ENCODE measurements around the gene VSIR. TPM values are rescaled to one million over a fixed set of nuclear protein-coding genes. Genes with fewer than 3 reads are reported as not detected.

VSIR gene
- total RNA-seq, 2 experiments from 2014 or later, result 112 TPM

GRCh38 chr10:71776481-71776925, 3.2 kb upstream of the VSIR start:
- H3K4me3 Mint-ChIP-seq, result no peak overlapping the region
- peaks cover 41% of the 10 kb centered on the region for H3K4me1 Mint-ChIP-seq (ENCODE audit: low read depth)
- no peak overlapping the region for H3K27ac Mint-ChIP-seq
- no peaks in the 10 kb centered on the region for H3K27me3 Mint-ChIP-seq
- no peak for DNase-seq
- CTCF ChIA-PET, result interaction anchor here (0.9 to 6.6 kb wide), 8 partner anchors 10 to 392 kb away, joined by 3 to 118 read pairs (median 14); no protein-coding TSS in a partner anchor
- intact Hi-C loops (cut with micrococcal nuclease), result no loop called here
- peaks cover 11% of the 10 kb centered on the region for H3K36me3 Mint-ChIP-seq
- peaks cover 4% of the 10 kb centered on the region for H3K9me3 Mint-ChIP-seq
- POLR2A ChIA-PET, result no interaction called here

DNA sequence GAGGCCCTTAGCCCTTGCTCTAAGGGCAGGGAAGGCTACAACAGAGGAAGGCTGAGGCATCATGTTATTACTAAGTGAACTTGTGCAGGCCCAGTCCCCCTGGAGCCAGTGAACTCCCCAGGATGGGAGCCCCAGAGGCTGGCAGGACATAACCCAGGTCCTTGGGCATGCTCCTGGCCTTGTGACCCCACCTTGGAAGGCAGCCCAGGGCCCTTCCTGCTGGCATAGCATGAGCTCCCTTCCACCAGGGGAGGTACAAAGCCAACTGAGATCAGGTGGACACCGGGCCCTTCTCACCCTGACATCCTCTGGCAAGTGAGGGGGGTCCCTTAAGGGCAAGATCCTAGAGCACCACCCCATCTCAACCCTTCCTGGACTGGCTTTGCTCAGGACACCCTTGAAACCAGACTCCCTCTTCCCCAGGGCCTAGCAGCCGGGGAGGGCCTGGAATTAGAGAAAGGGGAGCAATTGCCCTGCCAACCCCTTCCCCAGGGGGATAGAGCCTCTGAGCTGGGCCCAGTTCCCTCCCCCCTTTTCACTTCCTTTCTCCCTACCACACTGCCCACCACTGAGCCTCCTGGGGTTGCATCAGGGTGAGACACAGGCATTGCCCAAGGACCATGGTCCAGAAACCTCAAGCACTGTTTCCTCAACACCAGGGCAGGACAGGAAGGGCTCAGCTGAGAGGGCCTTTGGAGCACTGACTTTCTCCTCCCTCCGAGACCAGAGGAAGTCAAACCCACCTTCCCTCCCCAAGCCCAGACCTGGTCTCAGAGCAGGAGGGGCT, 1.8 kb upstream of the VSIR start:
- Mint-ChIP-seq H3K27me3 (no peaks in the 10 kb centered on the region), H3K4me1 (ENCODE audit: low read depth) (peaks cover 53% of the 10 kb centered on the region), H3K4me3 (peak overlapping the region; percentile 92), H3K9me3 (peaks cover 4% of the 10 kb centered on the region), H3K27ac (peak overlapping the region; percentile 91), H3K36me3 (peaks cover 18% of the 10 kb centered on the region)
- DNase-seq, result no peak
- ChIA-PET CTCF (interaction anchor here (1.2 to 6.6 kb wide), 11 partner anchors 10 to 391 kb away, joined by 3 to 118 read pairs (median 23); no protein-coding TSS in a partner anchor), POLR2A (interaction anchor here (0.6 to 11.1 kb wide), 4 partner anchors 18 to 97 kb away, joined by 3 to 108 read pairs (median 28); no protein-coding TSS in a partner anchor)
- intact Hi-C loops (cut with micrococcal nuclease), result loop anchor here (5.0 kb wide), 1 partner anchor 63 kb away; no protein-coding TSS in a partner anchor

DNA sequence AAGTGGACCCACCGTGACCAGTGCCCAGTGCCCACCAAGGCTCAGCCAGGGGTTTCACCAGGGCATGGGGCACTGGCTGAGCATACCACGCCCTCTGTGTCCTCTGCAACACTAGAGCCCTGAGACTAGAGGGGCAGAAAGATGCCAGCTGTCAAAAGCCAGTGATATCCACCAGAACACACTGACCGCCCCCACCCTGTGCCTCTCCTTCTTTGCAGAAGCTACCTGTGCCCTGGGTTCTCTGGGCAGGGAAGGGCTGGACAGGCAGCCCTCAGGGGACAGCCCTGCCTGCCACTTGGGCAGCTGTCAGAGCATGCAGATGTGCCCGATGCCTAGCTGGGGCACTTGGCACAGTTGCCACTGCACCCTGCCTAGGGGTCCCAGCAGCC, 494 bp downstream of the VSIR start:
- peaks cover 35% of the 10 kb centered on the region for H3K36me3 Mint-ChIP-seq

GRCh38 chr10:71771821-71772617, 1.3 kb downstream of the VSIR start:
- POLR2A ChIA-PET, result interaction anchor here (0.7 to 11.1 kb wide), 8 partner anchors 9 to 453 kb away, joined by 3 to 108 read pairs (median 6); partner anchors contain the start of gene SLC29A3
- Mint-ChIP-seq H3K36me3 (peaks cover 41% of the 10 kb centered on the region), H3K9me3 (no peaks in the 10 kb centered on the region), H3K27ac (peak overlapping the region; percentile 99), H3K27me3 (no peaks in the 10 kb centered on the region), H3K4me1 (ENCODE audit: low read depth) (peaks cover 80% of the 10 kb centered on the region), H3K4me3 (peak overlapping the region; percentile 92)
- intact Hi-C loops (cut with micrococcal nuclease), result loop anchor here (2.0 to 5.0 kb wide), 3 partner anchors 60 to 79 kb away; partner anchors contain the start of gene PSAP
- DNase-seq, result peak; percentile 72
- CTCF ChIA-PET, result interaction anchor here (0.6 to 6.6 kb wide), 12 partner anchors 15 to 388 kb away, joined by 3 to 118 read pairs (median 22); no protein-coding TSS in a partner anchor

More for the DNA sequence above, 494 bp downstream of the VSIR start:
- Mint-ChIP-seq H3K4me1 (ENCODE audit: low read depth) (peaks cover 72% of the 10 kb centered on the region), H3K27me3 (no peaks in the 10 kb centered on the region), H3K27ac (peak overlapping the region; percentile 99), H3K9me3 (peaks cover 4% of the 10 kb centered on the region), H3K4me3 (peak overlapping the region; percentile 92)
- DNase-seq, result no peak
- intact Hi-C loops (cut with micrococcal nuclease), result loop anchor here (2.0 to 5.0 kb wide), 3 partner anchors 61 to 78 kb away; partner anchors contain the start of gene PSAP
- ChIA-PET CTCF (interaction anchor here (0.7 to 6.6 kb wide), 19 partner anchors 8 to 454 kb away, joined by 3 to 118 read pairs (median 15); partner anchors contain the start of gene SLC29A3), POLR2A (interaction anchor here (0.7 to 11.1 kb wide), 16 partner anchors 8 to 454 kb away, joined by 3 to 108 read pairs (median 4); partner anchors contain the start of genes PSAP and SLC29A3)

GRCh38 chr10:71771204-71771603, 2.1 kb downstream of the VSIR start:
- peaks cover 80% of the 10 kb centered on the region for H3K4me1 Mint-ChIP-seq (ENCODE audit: low read depth)
- peaks cover 47% of the 10 kb centered on the region for H3K36me3 Mint-ChIP-seq
- no peaks in the 10 kb centered on the region for H3K27me3 Mint-ChIP-seq
- CTCF ChIA-PET, result interaction anchor here (1.3 to 6.6 kb wide), 6 partner anchors 14 to 75 kb away, joined by 3 to 118 read pairs (median 26); no protein-coding TSS in a partner anchor
- DNase-seq, result no peak
- H3K4me3 Mint-ChIP-seq, result peak overlapping the region; percentile 92
- no peaks in the 10 kb centered on the region for H3K9me3 Mint-ChIP-seq
- POLR2A ChIA-PET, result interaction anchor here (0.7 to 11.1 kb wide), 3 partner anchors 14 to 44 kb away, joined by 4 to 108 read pairs (median 51); no protein-coding TSS in a partner anchor
- intact Hi-C loops (cut with micrococcal nuclease), result loop anchor here (5.0 kb wide), 1 partner anchor 59 kb away; no protein-coding TSS in a partner anchor
- peak overlapping the region; percentile 99 for H3K27ac Mint-ChIP-seq

GRCh38 chr10:71770789-71771188, 2.5 kb downstream of the VSIR start:
- peak overlapping the region; percentile 92 for H3K4me3 Mint-ChIP-seq
- CTCF ChIA-PET, result interaction anchor here (1.3 to 6.6 kb wide), 6 partner anchors 18 to 75 kb away, joined by 3 to 118 read pairs (median 38); no protein-coding TSS in a partner anchor
- POLR2A ChIA-PET, result interaction anchor here (0.7 to 11.1 kb wide), 3 partner anchors 14 to 44 kb away, joined by 3 to 108 read pairs (median 4); no protein-coding TSS in a partner anchor

GRCh38 chr10:71770255-71770654, 3.1 kb downstream of the VSIR start:
- Mint-ChIP-seq H3K36me3 (peaks cover 53% of the 10 kb centered on the region), H3K27me3 (no peaks in the 10 kb centered on the region), H3K9me3 (no peaks in the 10 kb centered on the region), H3K4me3 (peak overlapping the region; percentile 92), H3K27ac (peak overlapping the region; percentile 99), H3K4me1 (ENCODE audit: low read depth) (peaks cover 80% of the 10 kb centered on the region)
- POLR2A ChIA-PET, result interaction anchor here (0.9 to 11.1 kb wide), 2 partner anchors 13 to 43 kb away, joined by 3 to 108 read pairs; no protein-coding TSS in a partner anchor
- DNase-seq, result no peak
- CTCF ChIA-PET, result interaction anchor here (1.1 to 5.0 kb wide), 6 partner anchors 18 to 72 kb away, joined by 3 to 53 read pairs (median 6); no protein-coding TSS in a partner anchor
- intact Hi-C loops (cut with micrococcal nuclease), result loop anchor here (5.0 kb wide), 1 partner anchor 58 kb away; no protein-coding TSS in a partner anchor

More at GRCh38 chr10:71770789-71771188, 2.5 kb downstream of the VSIR start:
- H3K27me3 Mint-ChIP-seq, result no peaks in the 10 kb centered on the region
- H3K27ac Mint-ChIP-seq, result peak overlapping the region; percentile 99
- H3K9me3 Mint-ChIP-seq, result no peaks in the 10 kb centered on the region
- intact Hi-C loops (cut with micrococcal nuclease), result loop anchor here (5.0 kb wide), 1 partner anchor 58 kb away; no protein-coding TSS in a partner anchor
- DNase-seq, result no peak
- H3K36me3 Mint-ChIP-seq, result peaks cover 49% of the 10 kb centered on the region
- peaks cover 80% of the 10 kb centered on the region for H3K4me1 Mint-ChIP-seq (ENCODE audit: low read depth)

GRCh38 chr10:71769279-71769823, 4.0 kb downstream of the VSIR start:
- Mint-ChIP-seq H3K4me1 (ENCODE audit: low read depth) (peaks cover 82% of the 10 kb centered on the region), H3K9me3 (no peaks in the 10 kb centered on the region), H3K27ac (peak overlapping the region; percentile 99), H3K36me3 (peaks cover 54% of the 10 kb centered on the region), H3K4me3 (peak overlapping the region; percentile 92), H3K27me3 (no peaks in the 10 kb centered on the region)
- intact Hi-C loops (cut with micrococcal nuclease), result loop anchor here (1.0 to 10.0 kb wide), 7 partner anchors 12 to 1195 kb away; partner anchors contain the start of gene SLC29A3
- ChIA-PET CTCF (interaction anchor here (0.6 to 5.0 kb wide), 15 partner anchors 12 to 74 kb away, joined by 3 to 53 read pairs (median 5); partner anchors contain the start of gene C10orf105), POLR2A (interaction anchor here (0.6 to 11.1 kb wide), 8 partner anchors 12 to 54 kb away, joined by 3 to 108 read pairs (median 8); no protein-coding TSS in a partner anchor)
- peak; percentile 60 for DNase-seq

DNA sequence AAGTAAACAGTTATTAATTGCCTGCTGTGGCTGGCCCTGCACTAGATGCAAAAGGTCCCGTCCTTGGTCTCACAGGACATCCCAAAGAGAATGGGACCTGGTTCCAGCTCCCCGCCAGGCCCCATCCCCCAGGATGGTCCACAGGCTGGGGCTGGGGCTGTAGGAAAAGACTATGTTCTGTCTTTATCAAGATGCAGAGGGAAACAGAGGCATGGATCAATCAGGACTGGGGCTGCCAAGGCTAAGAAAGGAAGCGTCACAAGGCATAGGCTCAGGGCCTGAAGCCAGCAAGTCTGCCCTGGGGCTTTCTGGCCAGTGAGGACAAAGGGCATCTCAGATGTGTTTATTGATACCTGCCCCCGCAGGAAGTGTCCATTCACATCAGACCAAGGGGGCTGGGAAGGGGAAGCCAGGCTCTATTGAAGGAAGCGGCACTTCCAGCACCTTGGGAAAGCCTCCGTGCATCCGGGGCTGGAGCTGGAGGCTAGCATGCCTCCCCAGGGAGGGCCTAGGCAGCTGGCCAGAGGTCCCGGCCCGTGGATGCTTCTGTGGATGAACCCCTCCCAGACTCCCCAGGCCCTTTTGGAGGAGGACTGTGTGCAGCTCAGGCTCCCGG, 5.8 kb downstream of the VSIR start:
- CTCF ChIA-PET, result interaction anchor here (1.0 to 5.0 kb wide), 10 partner anchors 10 to 447 kb away, joined by 3 to 53 read pairs (median 8); no protein-coding TSS in a partner anchor
- no peaks in the 10 kb centered on the region for H3K27me3 Mint-ChIP-seq
- intact Hi-C loops (cut with micrococcal nuclease), result loop anchor here (2.0 to 10.0 kb wide), 5 partner anchors 19 to 1193 kb away; partner anchors contain the start of gene SLC29A3
- H3K4me1 Mint-ChIP-seq (ENCODE audit: low read depth), result peaks cover 90% of the 10 kb centered on the region
- peak overlapping the region; percentile 96 for H3K27ac Mint-ChIP-seq
- DNase-seq, result no peak
- POLR2A ChIA-PET, result interaction anchor here (0.9 to 11.1 kb wide), 9 partner anchors 10 to 116 kb away, joined by 3 to 108 read pairs (median 9); no protein-coding TSS in a partner anchor
- no peaks in the 10 kb centered on the region for H3K9me3 Mint-ChIP-seq
- H3K4me3 Mint-ChIP-seq, result peak overlapping the region; percentile 38
- peaks cover 57% of the 10 kb centered on the region for H3K36me3 Mint-ChIP-seq

Measured in activated CD4-positive, alpha-beta memory T cell treated with anti-CD3 and anti-CD28 coated beads for 36 hours (primary cell).